GM12865 (cell line): ENCODE data around the gene CLNK.
A peak's percentile ranks its signal among the peaks of the same experiment; 100 is the strongest.

ENCODE experiments used
- DNase-seq: peaks from one replicate; pipeline ENCODE4 v3.0.0; 2010; ENCODE audit warnings: low read depth
- H3K4me3 ChIP-seq: 2 replicates; pipeline ENCODE4 v1.5.1; 2011; ENCODE audit warnings: mild to moderate bottlenecking, low read depth, low read length, control low read depth
- CTCF ChIP-seq: IDR thresholded peaks from 2 replicates; pipeline ENCODE4 v1.5.1; 2011; ENCODE audit warnings: low read length, control low read depth, low read depth, inconsistent platforms; ENCODE audit not compliant: insufficient read depth; ENCODE audit errors: missing control alignments

The CLNK gene

GRCh38 chr4:10534820-10535219 is 149.7 kb downstream of the CLNK start:
- H3K4me3 ChIP-seq = no peak overlapping the region
- peak; percentile 40 for DNase-seq
- no peak for TF ChIP-seq CTCF

GRCh38 chr4:10532155-10532554 is 152.4 kb downstream of the CLNK start:
- no peak for DNase-seq
- H3K4me3 ChIP-seq = no peak overlapping the region
- TF ChIP-seq CTCF = no peak

GRCh38 chr4:10530137-10530786 is 154.3 kb downstream of the CLNK start:
- no peak overlapping the region for H3K4me3 ChIP-seq
- no peak for TF ChIP-seq CTCF
- DNase-seq = no peak

DNA sequence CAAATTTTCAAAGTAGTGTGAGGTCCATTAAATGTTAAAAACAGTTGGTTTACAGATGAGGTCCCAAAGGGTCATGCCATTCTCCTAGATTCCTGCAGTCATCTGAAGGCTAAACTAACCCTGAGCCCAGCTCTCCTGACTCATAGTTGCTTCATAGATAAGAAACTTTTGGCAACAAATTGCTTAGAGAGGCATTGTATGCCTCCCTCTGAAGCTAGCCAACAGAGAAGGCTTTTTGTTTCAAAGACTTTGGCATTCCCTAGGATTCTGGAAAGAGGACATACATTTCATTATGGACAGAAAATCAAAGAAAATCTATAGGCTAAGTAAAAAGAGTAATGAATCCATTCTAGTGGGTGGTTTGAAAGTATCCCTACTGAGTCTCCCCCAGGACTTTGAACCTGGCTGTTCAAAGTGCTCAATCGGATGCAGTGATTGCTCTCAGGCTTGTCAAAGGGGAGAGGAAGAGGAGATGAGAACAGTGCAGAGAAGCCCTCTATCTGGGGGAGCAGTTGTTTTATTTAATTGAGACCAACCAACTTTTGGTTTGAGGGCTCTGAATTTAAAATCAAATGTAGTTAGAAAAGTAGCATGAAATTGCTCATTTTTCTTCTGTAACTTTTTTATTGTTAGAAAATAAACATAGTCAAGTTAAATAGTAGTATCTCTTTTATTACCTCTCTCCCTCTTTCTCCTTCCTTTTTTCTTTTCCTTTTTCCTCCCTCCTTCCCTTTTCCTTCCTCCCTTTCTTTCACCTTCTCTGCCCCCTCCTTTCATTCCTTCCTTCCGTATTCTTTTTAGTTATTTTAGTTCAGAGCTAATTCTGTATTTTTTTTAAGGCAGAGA is 155.1 kb downstream of the CLNK start:
- DNase-seq = no peak
- H3K4me3 ChIP-seq = no peak overlapping the region
- no peak for TF ChIP-seq CTCF

- DNase-seq = no peak
- TF ChIP-seq CTCF = no peak
Measured at GRCh38 chr4:10527438-10527837, 157.1 kb downstream of the CLNK start.

GRCh38 chr4:10526429-10527222 is 157.9 kb downstream of the CLNK start:
- peak; percentile 3 for TF ChIP-seq CTCF
- H3K4me3 ChIP-seq = no peak overlapping the region
- DNase-seq = peak; percentile 7

More at GRCh38 chr4:10527438-10527837, 157.1 kb downstream of the CLNK start:
- no peak overlapping the region for H3K4me3 ChIP-seq
